ENCODE measurements around the gene LAMC1. TPM values are rescaled to one million over a fixed set of nuclear protein-coding genes. Genes with fewer than 3 reads are reported as not detected.

The LAMC1 gene
- polyA plus RNA-seq, 1 donor from 2014 or later = 4.2 TPM

GRCh38 chr1:183144752-183145151 is 121.5 kb downstream of the LAMC1 start:
- Histone ChIP-seq H2AFZ (ENCODE audit: low read depth, low read length) (no peak overlapping the region), H3K79me2 (replicated peaks; ENCODE audit: insufficient read depth, low read length) (no peaks in the 10 kb centered on the region), H3K27ac (ENCODE audit: low read length) (no peak overlapping the region), H3F3A (ENCODE audit: insufficient read depth, low read length, poor library complexity, severe bottlenecking) (no peaks in the 10 kb centered on the region), H3K9me2 (ENCODE audit: insufficient read depth, low read length) (no peaks in the 10 kb centered on the region), H3K9ac (ENCODE audit: low read length) (no peak overlapping the region), H4K20me1 (ENCODE audit: insufficient read depth) (no peaks in the 10 kb centered on the region), H3K4me3 (ENCODE audit: low read length) (no peak overlapping the region), H3K4me2 (ENCODE audit: low read length) (no peak overlapping the region), H3K27me3 (ENCODE audit: insufficient read depth, low read depth, low read length) (no peaks in the 10 kb centered on the region), H3K9me3 (ENCODE audit: low read length) (no peaks in the 10 kb centered on the region), H3K36me3 (ENCODE audit: insufficient read depth, low read length) (no peaks in the 10 kb centered on the region)
- TF ChIP-seq CTCF (IDR thresholded peaks at IDR 0.05; ENCODE audit: poor library complexity, severe bottlenecking) (no peak), RAD21 (conservative IDR thresholded peaks at IDR 0.05) (no peak), POLR2AphosphoS5 (IDR thresholded peaks at IDR 0.05) (no peak), REST (IDR thresholded peaks at IDR 0.05; ENCODE audit: borderline replicate concordance) (no peak), TAF1 (IDR thresholded peaks at IDR 0.05; ENCODE audit: low read depth) (no peak), SMC3 (conservative IDR thresholded peaks at IDR 0.05; ENCODE audit: poor library complexity) (no peak), EP300 (conservative IDR thresholded peaks at IDR 0.05; ENCODE audit: poor library complexity, severe bottlenecking) (no peak), EZH2 (IDR thresholded peaks at IDR 0.05; ENCODE audit: borderline replicate concordance, insufficient read depth, low read length, poor library complexity, severe bottlenecking) (no peak), MXI1 (conservative IDR thresholded peaks at IDR 0.05; ENCODE audit: poor library complexity, severe bottlenecking) (no peak)

- H3K9ac ChIP-seq (ENCODE audit: low read length) = no peak overlapping the region
- TF ChIP-seq RAD21 (conservative IDR thresholded peaks at IDR 0.05) = no peak
- TF ChIP-seq EP300 (conservative IDR thresholded peaks at IDR 0.05; ENCODE audit: poor library complexity, severe bottlenecking) = no peak
- no peak for TF ChIP-seq CTCF (IDR thresholded peaks at IDR 0.05; ENCODE audit: poor library complexity, severe bottlenecking)
- no peak for TF ChIP-seq POLR2AphosphoS5 (IDR thresholded peaks at IDR 0.05)
- TF ChIP-seq EZH2 (IDR thresholded peaks at IDR 0.05; ENCODE audit: borderline replicate concordance, insufficient read depth, low read length, poor library complexity, severe bottlenecking) = no peak
- no peak for TF ChIP-seq TAF1 (IDR thresholded peaks at IDR 0.05; ENCODE audit: low read depth)
- no peak for TF ChIP-seq MXI1 (conservative IDR thresholded peaks at IDR 0.05; ENCODE audit: poor library complexity, severe bottlenecking)
- TF ChIP-seq SMC3 (conservative IDR thresholded peaks at IDR 0.05; ENCODE audit: poor library complexity) = no peak
- TF ChIP-seq REST (IDR thresholded peaks at IDR 0.05; ENCODE audit: borderline replicate concordance) = no peak
- no peaks in the 10 kb centered on the region for H3K9me2 ChIP-seq (ENCODE audit: insufficient read depth, low read length)
- H3K27ac ChIP-seq (ENCODE audit: low read length) = no peak overlapping the region
- H3F3A ChIP-seq (ENCODE audit: insufficient read depth, low read length, poor library complexity, severe bottlenecking) = no peaks in the 10 kb centered on the region
- no peaks in the 10 kb centered on the region for H3K9me3 ChIP-seq (ENCODE audit: low read length)
- no peaks in the 10 kb centered on the region for H3K36me3 ChIP-seq (ENCODE audit: insufficient read depth, low read length)
- no peaks in the 10 kb centered on the region for H3K27me3 ChIP-seq (ENCODE audit: insufficient read depth, low read depth, low read length)
- H3K4me2 ChIP-seq (ENCODE audit: low read length) = no peak overlapping the region
- no peak overlapping the region for H2AFZ ChIP-seq (ENCODE audit: low read depth, low read length)
- no peak overlapping the region for H3K4me3 ChIP-seq (ENCODE audit: low read length)
- H4K20me1 ChIP-seq (ENCODE audit: insufficient read depth) = no peaks in the 10 kb centered on the region
- H3K79me2 ChIP-seq (replicated peaks; ENCODE audit: insufficient read depth, low read length) = no peaks in the 10 kb centered on the region
Measured at GRCh38 chr1:183147735-183148134, 124.5 kb downstream of the LAMC1 start.

All from neural cell (in vitro differentiated cells).